GM12801 (cell line): ENCODE data around the gene PRDM4.

Source experiments
- TF ChIP-seq, protein P1 (sequence below): IDR thresholded peaks from one replicate; pipeline ENCODE4 v1.5.1; 2011; ENCODE audit warnings: control low read depth; ENCODE audit not compliant: insufficient read length; ENCODE audit errors: extremely low read depth

The PRDM4 gene, protein sequence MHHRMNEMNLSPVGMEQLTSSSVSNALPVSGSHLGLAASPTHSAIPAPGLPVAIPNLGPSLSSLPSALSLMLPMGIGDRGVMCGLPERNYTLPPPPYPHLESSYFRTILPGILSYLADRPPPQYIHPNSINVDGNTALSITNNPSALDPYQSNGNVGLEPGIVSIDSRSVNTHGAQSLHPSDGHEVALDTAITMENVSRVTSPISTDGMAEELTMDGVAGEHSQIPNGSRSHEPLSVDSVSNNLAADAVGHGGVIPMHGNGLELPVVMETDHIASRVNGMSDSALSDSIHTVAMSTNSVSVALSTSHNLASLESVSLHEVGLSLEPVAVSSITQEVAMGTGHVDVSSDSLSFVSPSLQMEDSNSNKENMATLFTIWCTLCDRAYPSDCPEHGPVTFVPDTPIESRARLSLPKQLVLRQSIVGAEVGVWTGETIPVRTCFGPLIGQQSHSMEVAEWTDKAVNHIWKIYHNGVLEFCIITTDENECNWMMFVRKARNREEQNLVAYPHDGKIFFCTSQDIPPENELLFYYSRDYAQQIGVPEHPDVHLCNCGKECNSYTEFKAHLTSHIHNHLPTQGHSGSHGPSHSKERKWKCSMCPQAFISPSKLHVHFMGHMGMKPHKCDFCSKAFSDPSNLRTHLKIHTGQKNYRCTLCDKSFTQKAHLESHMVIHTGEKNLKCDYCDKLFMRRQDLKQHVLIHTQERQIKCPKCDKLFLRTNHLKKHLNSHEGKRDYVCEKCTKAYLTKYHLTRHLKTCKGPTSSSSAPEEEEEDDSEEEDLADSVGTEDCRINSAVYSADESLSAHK

DNA sequence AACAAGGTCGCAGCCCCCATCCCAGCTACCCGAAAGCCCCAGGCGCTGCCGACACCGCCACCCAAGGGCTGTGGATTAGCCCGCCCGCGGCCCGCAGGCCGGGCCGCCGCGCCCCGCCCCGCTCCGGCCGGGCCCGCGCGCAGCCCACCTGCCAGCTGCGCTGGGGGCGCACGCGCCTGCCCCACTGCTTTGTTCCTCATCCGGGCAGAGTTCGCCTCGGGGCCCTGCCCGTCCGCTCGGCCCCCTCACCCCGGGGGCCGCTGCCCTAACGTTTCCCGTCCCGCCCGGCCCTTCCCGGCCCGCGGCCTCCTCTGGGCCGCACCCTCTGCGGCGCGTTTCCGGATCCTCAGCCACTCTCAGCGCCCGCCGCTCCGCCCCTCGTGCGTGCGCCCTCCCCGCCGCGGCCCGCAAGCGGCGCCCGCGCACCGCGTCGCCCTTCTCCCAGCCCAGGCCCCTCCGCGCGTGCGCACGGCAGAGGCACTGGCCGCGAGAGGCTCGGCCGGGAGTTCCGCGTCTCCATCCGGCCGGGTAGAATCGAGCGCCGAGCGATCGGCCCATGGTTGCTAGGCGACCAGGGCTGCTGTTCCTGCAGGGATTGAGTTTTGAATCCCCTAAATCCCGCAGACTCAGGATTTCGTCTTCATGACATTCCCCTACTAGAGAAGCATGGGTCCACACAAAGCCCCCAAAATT, at the start of gene PRDM4:
PRDM4 (minus strand) TSS at position 329 of the 693 bp plus-strand sequence. CDS start 622 bp downstream, outside the sequence.
- TF ChIP-seq, protein P1, sequence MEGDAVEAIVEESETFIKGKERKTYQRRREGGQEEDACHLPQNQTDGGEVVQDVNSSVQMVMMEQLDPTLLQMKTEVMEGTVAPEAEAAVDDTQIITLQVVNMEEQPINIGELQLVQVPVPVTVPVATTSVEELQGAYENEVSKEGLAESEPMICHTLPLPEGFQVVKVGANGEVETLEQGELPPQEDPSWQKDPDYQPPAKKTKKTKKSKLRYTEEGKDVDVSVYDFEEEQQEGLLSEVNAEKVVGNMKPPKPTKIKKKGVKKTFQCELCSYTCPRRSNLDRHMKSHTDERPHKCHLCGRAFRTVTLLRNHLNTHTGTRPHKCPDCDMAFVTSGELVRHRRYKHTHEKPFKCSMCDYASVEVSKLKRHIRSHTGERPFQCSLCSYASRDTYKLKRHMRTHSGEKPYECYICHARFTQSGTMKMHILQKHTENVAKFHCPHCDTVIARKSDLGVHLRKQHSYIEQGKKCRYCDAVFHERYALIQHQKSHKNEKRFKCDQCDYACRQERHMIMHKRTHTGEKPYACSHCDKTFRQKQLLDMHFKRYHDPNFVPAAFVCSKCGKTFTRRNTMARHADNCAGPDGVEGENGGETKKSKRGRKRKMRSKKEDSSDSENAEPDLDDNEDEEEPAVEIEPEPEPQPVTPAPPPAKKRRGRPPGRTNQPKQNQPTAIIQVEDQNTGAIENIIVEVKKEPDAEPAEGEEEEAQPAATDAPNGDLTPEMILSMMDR: no peak

DNA sequence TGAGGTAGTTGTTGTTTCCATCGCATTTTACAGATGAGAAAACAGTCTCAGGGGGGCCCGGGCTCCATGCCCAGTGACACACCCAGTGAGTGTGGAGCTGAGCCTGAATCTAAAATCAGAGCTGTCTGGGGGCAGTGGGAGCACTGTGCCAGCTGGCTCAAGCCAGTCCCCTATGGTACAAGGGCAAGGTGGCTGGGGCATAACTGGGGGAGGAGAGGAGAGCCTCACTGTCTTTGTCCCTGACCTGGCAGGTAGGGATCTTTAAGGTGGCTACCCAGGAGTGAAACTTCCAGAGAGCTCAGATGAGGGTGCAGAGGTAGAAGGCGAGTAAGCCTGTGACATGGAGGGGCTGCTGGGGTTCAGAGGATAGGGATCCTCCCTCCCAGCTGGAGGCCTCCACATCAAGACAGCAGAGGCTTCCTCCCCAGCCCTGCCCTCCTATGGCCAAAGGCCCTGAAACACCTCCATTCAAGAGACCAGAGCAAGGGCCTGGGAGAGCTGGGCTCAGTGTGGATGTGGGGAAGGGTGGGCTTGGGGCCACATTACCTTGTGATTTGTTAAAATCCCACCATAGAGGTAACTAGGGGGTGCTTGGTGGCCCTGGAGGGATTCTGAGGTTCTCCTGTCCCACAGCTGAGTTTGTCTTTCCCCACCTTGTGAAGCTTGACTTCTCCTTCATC, 46.7 kb upstream of the PRDM4 start:
- TF ChIP-seq, protein P1: no peak

- TF ChIP-seq, protein P1: no peak
Observed at GRCh38 chr12:107805488-107806180, 44.7 kb upstream of the PRDM4 start.

GRCh38 chr12:107803092-107803491, 42.2 kb upstream of the PRDM4 start:
- TF ChIP-seq, protein P1: no peak

DNA sequence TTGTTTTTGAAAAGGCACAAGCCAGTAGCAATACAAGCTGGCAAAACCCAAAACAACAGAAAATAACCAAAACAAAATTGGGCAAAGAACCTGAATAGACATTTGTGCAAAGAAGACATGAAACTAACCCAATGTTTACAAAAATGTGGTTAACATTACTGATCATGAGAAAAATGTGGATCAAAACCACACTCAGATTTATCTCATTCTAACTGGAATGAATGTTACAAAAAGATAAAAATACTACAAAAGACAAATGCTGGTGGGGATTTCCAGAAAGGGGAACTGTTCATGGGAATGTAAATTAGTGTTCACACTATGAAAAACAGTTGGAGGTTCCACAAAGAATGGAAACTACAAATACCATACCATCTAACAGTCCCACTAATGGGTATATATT, 40.2 kb upstream of the PRDM4 start:
- TF ChIP-seq, protein P1: no peak

GRCh38 chr12:107798580-107798979, 37.6 kb upstream of the PRDM4 start:
- TF ChIP-seq, protein P1: no peak
